GM12873 (cell line): ENCODE results near the gene SPOCD1.

Experiments
- TF ChIP-seq, protein P1 (sequence below): IDR thresholded peaks from 2 replicates; pipeline ENCODE4 v1.5.1; 2012; ENCODE audit warnings: low read depth, mild to moderate bottlenecking, moderate library complexity, low read length, control low read depth; ENCODE audit not compliant: insufficient read depth; ENCODE audit errors: missing control alignments

SPOCD1 gene

DNA sequence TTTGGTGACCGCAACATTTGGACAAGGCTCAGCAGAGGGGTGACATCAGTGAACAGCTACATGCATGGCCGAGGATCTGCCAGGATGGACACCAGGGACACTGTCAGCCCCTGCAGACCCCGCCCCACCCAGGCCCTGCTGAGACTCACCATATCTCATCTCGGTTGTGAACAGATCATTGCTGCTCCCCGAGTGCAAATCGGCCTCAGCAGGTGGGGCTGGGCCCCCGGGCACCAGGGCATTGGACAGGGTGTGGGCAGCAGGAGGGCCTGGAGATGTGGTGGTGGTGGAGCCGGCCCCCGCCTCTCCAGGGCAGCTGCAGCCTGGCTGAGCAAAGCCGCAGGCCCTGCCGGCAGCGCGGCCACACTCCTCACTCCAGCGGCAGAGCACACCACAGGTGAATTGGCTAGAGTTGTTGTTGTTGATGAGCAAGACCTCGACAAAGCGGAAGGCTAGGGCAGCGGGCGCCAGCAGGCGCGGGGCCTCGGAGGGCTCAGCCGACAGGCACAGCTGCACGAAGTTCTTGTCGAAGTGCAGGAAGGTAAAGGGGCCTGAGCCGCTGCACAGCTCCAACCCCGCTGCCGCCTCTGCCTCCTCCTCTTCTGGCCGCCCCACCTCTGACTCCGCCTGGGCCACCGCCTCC, 59.9 kb downstream of the SPOCD1 start:
- TF ChIP-seq, protein P1, sequence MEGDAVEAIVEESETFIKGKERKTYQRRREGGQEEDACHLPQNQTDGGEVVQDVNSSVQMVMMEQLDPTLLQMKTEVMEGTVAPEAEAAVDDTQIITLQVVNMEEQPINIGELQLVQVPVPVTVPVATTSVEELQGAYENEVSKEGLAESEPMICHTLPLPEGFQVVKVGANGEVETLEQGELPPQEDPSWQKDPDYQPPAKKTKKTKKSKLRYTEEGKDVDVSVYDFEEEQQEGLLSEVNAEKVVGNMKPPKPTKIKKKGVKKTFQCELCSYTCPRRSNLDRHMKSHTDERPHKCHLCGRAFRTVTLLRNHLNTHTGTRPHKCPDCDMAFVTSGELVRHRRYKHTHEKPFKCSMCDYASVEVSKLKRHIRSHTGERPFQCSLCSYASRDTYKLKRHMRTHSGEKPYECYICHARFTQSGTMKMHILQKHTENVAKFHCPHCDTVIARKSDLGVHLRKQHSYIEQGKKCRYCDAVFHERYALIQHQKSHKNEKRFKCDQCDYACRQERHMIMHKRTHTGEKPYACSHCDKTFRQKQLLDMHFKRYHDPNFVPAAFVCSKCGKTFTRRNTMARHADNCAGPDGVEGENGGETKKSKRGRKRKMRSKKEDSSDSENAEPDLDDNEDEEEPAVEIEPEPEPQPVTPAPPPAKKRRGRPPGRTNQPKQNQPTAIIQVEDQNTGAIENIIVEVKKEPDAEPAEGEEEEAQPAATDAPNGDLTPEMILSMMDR: no peak

DNA sequence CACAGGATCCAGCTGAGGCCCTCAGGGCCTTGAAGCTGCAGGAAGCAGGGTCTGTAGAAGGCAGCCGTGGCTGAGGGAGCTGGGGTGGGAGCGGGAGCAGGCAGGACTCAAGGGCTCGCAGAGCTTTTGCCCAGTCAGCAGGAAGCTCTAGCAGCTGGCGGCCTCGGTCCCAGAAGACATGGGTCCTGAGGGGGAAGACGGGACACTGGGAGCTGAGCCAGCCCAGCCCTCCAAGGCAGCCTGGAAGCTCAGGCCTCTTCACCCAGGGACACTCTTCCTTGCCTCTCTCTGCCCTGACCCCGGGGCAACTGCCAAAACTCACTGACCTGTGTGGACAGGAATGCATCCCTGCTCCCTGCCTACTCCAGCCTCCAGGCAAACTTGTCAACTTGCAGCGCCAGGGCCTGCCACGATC, 60.6 kb downstream of the SPOCD1 start:
- TF ChIP-seq, protein P1: no peak

DNA sequence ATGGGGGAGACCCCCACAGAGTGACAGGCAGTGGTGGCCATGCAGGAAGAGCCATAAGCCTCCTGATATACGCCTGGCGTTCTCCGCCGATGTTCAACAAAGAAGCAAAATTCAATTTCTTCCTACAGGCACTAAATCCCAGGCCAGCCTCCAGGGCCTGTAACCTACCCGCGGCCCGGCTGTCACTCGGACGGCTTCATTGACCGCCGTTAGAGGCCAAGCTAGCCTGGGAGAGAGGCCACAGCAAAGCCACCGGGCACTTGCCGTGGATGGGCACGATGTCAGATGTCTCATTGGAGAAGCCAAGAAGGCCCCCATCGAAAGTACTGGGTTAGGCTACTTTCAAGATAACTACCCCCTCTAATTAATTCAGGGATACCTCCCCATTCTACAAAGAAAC, 61.4 kb downstream of the SPOCD1 start:
- TF ChIP-seq, protein P1: no peak

DNA sequence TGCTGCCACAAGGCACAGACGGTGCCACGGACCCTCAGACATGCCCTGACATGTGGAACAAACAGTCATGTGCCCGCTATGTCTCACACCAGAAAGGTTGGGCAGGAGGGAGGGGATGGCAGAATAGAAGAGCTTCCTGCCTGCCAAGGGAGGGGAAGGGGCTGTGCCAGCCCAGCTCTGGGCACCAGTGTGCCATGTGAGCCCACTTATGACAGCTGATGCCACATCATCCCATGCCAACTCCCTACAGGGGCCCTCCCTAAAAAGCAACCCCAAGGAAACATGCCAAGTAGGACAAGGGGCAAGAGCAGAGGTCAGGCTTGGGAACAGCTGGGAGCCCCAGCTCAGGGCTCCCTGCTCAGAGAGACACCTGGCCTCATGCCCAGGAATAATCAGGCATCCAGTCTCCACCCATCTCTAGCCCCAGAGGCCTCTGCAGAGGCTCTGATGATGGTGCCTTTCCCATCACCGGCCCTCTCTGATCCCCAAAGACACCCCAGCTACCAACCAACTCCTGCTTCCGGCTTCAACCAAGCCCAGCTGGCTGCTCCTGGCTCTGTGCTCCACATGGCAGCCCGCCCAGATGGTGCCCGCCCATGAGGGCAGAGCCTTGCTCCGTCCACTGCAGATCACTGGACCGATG, 62.0 kb downstream of the SPOCD1 start:
- TF ChIP-seq, protein P1: no peak

DNA sequence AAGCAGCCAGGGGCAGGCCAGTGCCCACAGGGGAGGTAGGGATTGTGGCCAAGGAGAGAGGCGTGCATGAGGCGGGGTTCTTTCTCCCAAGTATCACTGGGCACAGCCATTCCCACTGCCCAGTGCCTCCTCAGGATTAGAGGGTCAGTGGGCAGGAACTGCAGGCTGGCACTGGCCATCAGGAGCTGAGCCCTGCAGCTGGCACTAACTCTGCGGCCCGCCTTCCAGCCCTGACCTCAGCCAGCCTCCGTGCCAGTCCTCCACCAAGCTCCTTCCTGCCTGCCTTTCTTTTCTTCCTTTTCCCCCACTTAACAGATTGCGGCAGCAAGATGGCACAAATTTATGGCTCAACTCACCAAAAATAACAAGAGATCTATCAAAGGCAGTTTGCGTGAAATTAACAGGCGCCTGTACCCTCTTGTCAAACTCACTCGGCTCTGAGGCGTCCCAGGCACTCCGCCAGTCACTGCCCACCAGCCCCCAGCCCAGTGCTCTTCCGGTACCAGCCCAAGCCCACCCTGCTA, 62.8 kb downstream of the SPOCD1 start:
- TF ChIP-seq, protein P1: no peak

DNA sequence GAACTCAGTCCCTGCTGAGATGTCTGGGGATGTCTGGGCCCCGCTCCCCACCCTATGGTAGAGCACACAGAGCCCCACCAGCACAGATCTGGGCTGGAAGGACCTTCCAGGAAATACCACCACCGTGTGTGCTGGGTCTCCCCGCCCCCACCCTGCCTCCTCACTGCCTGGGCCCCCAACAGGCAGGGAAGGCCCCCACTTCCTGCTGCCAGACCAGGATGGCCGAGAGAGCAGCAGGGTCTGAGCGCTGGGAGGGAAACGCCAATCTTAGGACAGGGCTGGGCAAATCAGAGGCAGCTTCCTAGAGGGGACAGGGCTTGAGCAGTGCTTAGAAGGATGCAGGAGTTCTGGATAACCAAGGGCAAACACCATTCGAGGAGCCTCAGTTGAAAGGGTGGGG, 63.6 kb downstream of the SPOCD1 start:
- TF ChIP-seq, protein P1: no peak

DNA sequence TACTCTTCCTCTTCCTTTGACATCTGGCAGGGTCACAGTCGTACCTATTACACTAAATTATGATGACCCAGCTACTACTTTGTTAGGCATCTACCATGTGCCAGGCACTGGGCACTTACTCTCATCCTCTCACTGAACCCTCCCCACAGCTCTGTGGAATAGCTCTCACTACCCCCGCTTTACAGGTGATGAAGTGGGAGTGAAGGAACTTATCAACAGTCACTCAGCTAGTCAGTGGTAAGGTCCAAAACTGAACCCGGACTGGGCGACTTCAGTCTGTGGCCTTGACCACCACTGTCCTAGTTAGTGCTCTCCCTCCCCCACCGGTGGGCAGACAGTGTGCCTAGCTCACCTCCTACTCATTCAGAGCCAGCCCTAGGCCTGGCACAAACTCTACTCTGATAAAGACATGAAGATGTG, 64.0 kb downstream of the SPOCD1 start:
- TF ChIP-seq, protein P1: no peak
